H9 (cell line): Measurements from ENCODE around the gene ZNF644. TPM values are rescaled to one million over a fixed set of nuclear protein-coding genes. Genes with fewer than 3 reads are reported as not detected.

Experiments
- DNase-seq: peaks from one replicate; pipeline ENCODE4 v3.0.0-alpha.2; 2017
- H2AFZ ChIP-seq: one replicate; pipeline ENCODE4 v1.6.1; 2013; ENCODE audit warnings: mild to moderate bottlenecking, low read length, control low read depth, moderate library complexity
- H2AK5ac ChIP-seq: 2 replicates; pipeline ENCODE4 v1.6.1; 2013; ENCODE audit warnings: low read length, control low read depth, mixed read lengths; ENCODE audit not compliant: insufficient read length
- H2BK120ac ChIP-seq: one replicate; pipeline ENCODE4 v1.6.1; 2013; ENCODE audit warnings: low read depth, mild to moderate bottlenecking, low read length, control low read depth, inconsistent platforms; ENCODE audit not compliant: poor library complexity, severe bottlenecking
- H2BK12ac ChIP-seq: 2 replicates; pipeline ENCODE4 v1.6.1; 2013; ENCODE audit warnings: low read length, control low read depth, mixed read lengths, low read depth; ENCODE audit not compliant: insufficient read length
- H2BK15ac ChIP-seq: 2 replicates; pipeline ENCODE4 v1.6.1; 2013; ENCODE audit warnings: low read depth, low read length, control low read depth
- H2BK20ac ChIP-seq: one replicate; pipeline ENCODE4 v1.6.1; 2013; ENCODE audit warnings: low read depth, mild to moderate bottlenecking, low read length, control low read depth, inconsistent platforms; ENCODE audit not compliant: poor library complexity, severe bottlenecking
- H2BK5ac ChIP-seq: 2 replicates; pipeline ENCODE4 v1.6.1; 2013; ENCODE audit warnings: low read length, control low read depth, mixed read lengths; ENCODE audit not compliant: insufficient read length
- H3K14ac ChIP-seq: 2 replicates; pipeline ENCODE4 v1.6.1; 2013; ENCODE audit warnings: low read length, control low read depth; ENCODE audit not compliant: insufficient read depth
- H3K18ac ChIP-seq: 2 replicates; pipeline ENCODE4 v1.6.1; 2013; ENCODE audit warnings: low read depth, mild to moderate bottlenecking, mixed read lengths, low read length, control low read depth; ENCODE audit not compliant: insufficient read length
- H3K23ac ChIP-seq: 2 replicates; pipeline ENCODE4 v1.6.1; 2013; ENCODE audit warnings: low read length, control low read depth, mixed read lengths, low read depth; ENCODE audit not compliant: insufficient read length
- H3K23me2 ChIP-seq: 2 replicates; pipeline ENCODE4 v1.6.1; 2013; ENCODE audit warnings: low read depth, mild to moderate bottlenecking, mixed read lengths, low read length, control low read depth; ENCODE audit not compliant: insufficient read length, poor library complexity, severe bottlenecking
- H3K27ac ChIP-seq: 2 replicates; pipeline ENCODE4 v1.5.1; 2013; ENCODE audit warnings: low read length, control low read depth, mixed read lengths, low read depth; ENCODE audit not compliant: insufficient read length
- H3K27me3 ChIP-seq: 2 replicates; pipeline ENCODE4 v1.6.1; 2013; ENCODE audit warnings: low read length, control low read depth, inconsistent platforms; ENCODE audit not compliant: insufficient read depth
- H3K4ac ChIP-seq: 2 replicates; pipeline ENCODE4 v1.6.1; 2013; ENCODE audit warnings: low read depth, mild to moderate bottlenecking, control low read depth, inconsistent platforms, low read length, moderate library complexity
- H3K4me1 ChIP-seq: 2 replicates; pipeline ENCODE4 v1.6.1; 2013; ENCODE audit warnings: low read length, control low read depth, inconsistent platforms; ENCODE audit not compliant: insufficient read depth
- H3K4me2 ChIP-seq: 2 replicates; pipeline ENCODE4 v1.6.1; 2013; ENCODE audit warnings: low read length, control low read depth, mixed read lengths; ENCODE audit not compliant: insufficient read length, insufficient read depth
- H3K56ac ChIP-seq: 2 replicates; pipeline ENCODE4 v1.6.1; 2013; ENCODE audit warnings: low read depth, mild to moderate bottlenecking, mixed read lengths, low read length, control low read depth; ENCODE audit not compliant: insufficient read length
- H3K79me1 ChIP-seq: 2 replicates; pipeline ENCODE4 v1.6.1; 2013; ENCODE audit warnings: low read depth, mild to moderate bottlenecking, moderate library complexity, low read length, control low read depth, inconsistent platforms; ENCODE audit not compliant: insufficient read depth, poor library complexity, severe bottlenecking
- H3K79me2 ChIP-seq: 2 replicates; pipeline ENCODE4 v1.6.1; 2013; ENCODE audit warnings: low read length, control low read depth, inconsistent platforms; ENCODE audit not compliant: insufficient read depth
- H3K9ac ChIP-seq: 2 replicates; pipeline ENCODE4 v1.6.1; 2013; ENCODE audit warnings: low read length, control low read depth, mixed read lengths; ENCODE audit not compliant: insufficient read length; ENCODE audit errors: extremely low read depth
- H3K9me3 ChIP-seq: one replicate; pipeline ENCODE4 v1.6.1; 2013; ENCODE audit warnings: low read depth, low read length, inconsistent platforms; ENCODE audit not compliant: control insufficient read depth
- H3T11ph ChIP-seq: one replicate; pipeline ENCODE4 v1.6.1; 2013; ENCODE audit warnings: mild to moderate bottlenecking, low read length, control low read depth, inconsistent platforms
- H4K20me1 ChIP-seq: one replicate; pipeline ENCODE4 v1.6.1; 2013; ENCODE audit not compliant: control insufficient read depth, insufficient read length, insufficient read depth
- H4K5ac ChIP-seq: 2 replicates; pipeline ENCODE4 v1.6.1; 2013; ENCODE audit warnings: low read depth, mild to moderate bottlenecking, mixed read lengths, low read length, control low read depth; ENCODE audit not compliant: insufficient read length
- H4K8ac ChIP-seq: replicated peaks from 2 replicates; pipeline ENCODE4 v1.6.1; 2013; ENCODE audit warnings: low read length, control low read depth, mixed read lengths, low read depth; ENCODE audit not compliant: insufficient read length
- H4K91ac ChIP-seq: 2 replicates; pipeline ENCODE4 v1.6.1; 2013; ENCODE audit warnings: low read depth, mild to moderate bottlenecking, moderate library complexity, mixed read lengths, low read length, control low read depth; ENCODE audit not compliant: insufficient read length
- H3K27ac Mint-ChIP-seq, 3 experiments: 2 replicates in 2 of 3; 3 replicates in 1 of 3; pipeline ENCODE4 v1.8.0; 2020 to 2021; ENCODE audit warnings: mixed read lengths in 3 of 3, mild to moderate bottlenecking in 1 of 3, moderate library complexity in 1 of 3
- H3K27me3 Mint-ChIP-seq: 2 replicates; pipeline ENCODE4 v1.8.0; 2021; ENCODE audit warnings: low read depth, mild to moderate bottlenecking, moderate library complexity, mixed read lengths
- H3K36me3 Mint-ChIP-seq, 3 experiments: 2 replicates in 2 of 3; 3 replicates in 1 of 3; pipeline ENCODE4 v1.8.0; 2020 to 2021; ENCODE audit warnings: low read depth in 3 of 3, mixed read lengths in 3 of 3; ENCODE audit not compliant: insufficient read depth in 1 of 3
- H3K4me1 Mint-ChIP-seq, 2 experiments: 2 replicates each; pipeline ENCODE4 v1.8.0; 2020; ENCODE audit warnings: mixed read lengths in 2 of 2
- H3K4me3 Mint-ChIP-seq, 2 experiments: 2 replicates in 1 of 2; 3 replicates in 1 of 2; pipeline ENCODE4 v1.8.0; 2020 to 2021; ENCODE audit warnings: mild to moderate bottlenecking in 2 of 2, mixed read lengths in 2 of 2, moderate library complexity in 1 of 2
- H3K9me3 Mint-ChIP-seq, 2 experiments: 2 replicates in 1 of 2; 3 replicates in 1 of 2; pipeline ENCODE4 v1.8.0; 2020; ENCODE audit warnings: mild to moderate bottlenecking in 2 of 2, mixed read lengths in 2 of 2, moderate library complexity in 1 of 2
- CTCF ChIP-seq: fragments of 200-600 bp; sonication (generic); conservative IDR thresholded peaks from 3 replicates; pipeline ENCODE4 v1.8.0; 2021; ENCODE audit warnings: antibody characterized with exemption, mild to moderate bottlenecking
- WGBS: extraction: QIAGEN DNeasy Blood & Tissue Kit; methylation state at CpG from one replicate; pipeline ENCODE4 v1.1.7; 2013; ENCODE audit warnings: missing lambda C conversion rate, low lambda C conversion rate, mixed read lengths; ENCODE audit not compliant: insufficient read length; ENCODE audit errors: extremely low coverage; 5-methylcytosine and 5-hydroxymethylcytosine counted together
- total RNA-seq: library from RNA; stranded (reverse); gene quantifications from 2 replicates; pipeline ENCODE4 v1.2.1, GENCODE V29; 2021

ZNF644 gene
- total RNA-seq, 1 experiment from 2014 or later: 78.9 TPM

DNA sequence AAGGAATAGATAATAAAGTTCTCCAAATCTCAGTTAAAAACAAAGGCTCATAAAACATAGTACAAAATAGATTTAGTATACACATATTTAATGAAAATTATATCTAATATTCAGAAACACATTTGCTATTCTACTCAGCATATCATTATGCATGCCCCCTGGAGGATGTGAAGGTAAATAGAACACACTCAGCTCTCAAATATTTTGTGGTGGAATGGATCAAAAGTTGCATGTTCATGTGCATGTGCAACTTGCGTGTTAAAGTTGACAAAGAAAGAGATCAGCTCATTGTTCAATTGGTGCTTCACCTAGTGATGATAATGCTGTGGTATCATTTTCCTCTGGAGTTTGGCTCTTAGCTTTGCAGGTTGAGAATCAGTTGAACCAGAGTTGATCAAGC, 4.9 kb upstream of the ZNF644 start:
- DNase-seq: no peak
- no peak overlapping the region for H4K91ac ChIP-seq
- H2BK15ac ChIP-seq: no peak overlapping the region
- no peak overlapping the region for H3T11ph ChIP-seq
- Mint-ChIP-seq H3K36me3 (no peaks in the 10 kb centered on the region), H3K27me3 (peaks cover 8% of the 10 kb centered on the region), H3K4me3 (no peak overlapping the region), H3K9me3 (no peaks in the 10 kb centered on the region), H3K27ac (no peak overlapping the region), H3K4me1 (peaks cover 12 to 16% of the 10 kb centered on the region in 2 experiments)
- no CpG with 5 or more reads among the region's 1 CpG for WGBS
- no peaks in the 10 kb centered on the region for H3K79me2 ChIP-seq
- H3K4me2 ChIP-seq: no peak overlapping the region
- no peaks in the 10 kb centered on the region for H3K23me2 ChIP-seq
- H3K14ac ChIP-seq: no peak overlapping the region
- no peak overlapping the region for H3K18ac ChIP-seq
- H2AK5ac ChIP-seq: no peak overlapping the region
- H4K20me1 ChIP-seq: no peaks in the 10 kb centered on the region
- no peak overlapping the region for H3K56ac ChIP-seq
- no peak overlapping the region for H3K27ac ChIP-seq
- H2AFZ ChIP-seq: no peak overlapping the region
- no peak overlapping the region for H2BK5ac ChIP-seq
- TF ChIP-seq CTCF: no peak
- H3K4ac ChIP-seq: no peak overlapping the region
- H2BK12ac ChIP-seq: no peak overlapping the region
- H3K9ac ChIP-seq: no peak overlapping the region
- H3K9me3 ChIP-seq: no peaks in the 10 kb centered on the region
- H2BK120ac ChIP-seq: no peak overlapping the region
- H3K79me1 ChIP-seq: no peaks in the 10 kb centered on the region
- H4K8ac ChIP-seq: no peak overlapping the region
- no peak overlapping the region for H2BK20ac ChIP-seq
- H3K27me3 ChIP-seq: no peaks in the 10 kb centered on the region
- H3K4me1 ChIP-seq: no peaks in the 10 kb centered on the region
- no peak overlapping the region for H3K23ac ChIP-seq
- H4K5ac ChIP-seq: no peak overlapping the region
